ENCODE results near the gene HSPA14.

HSPA14 gene

DNA sequence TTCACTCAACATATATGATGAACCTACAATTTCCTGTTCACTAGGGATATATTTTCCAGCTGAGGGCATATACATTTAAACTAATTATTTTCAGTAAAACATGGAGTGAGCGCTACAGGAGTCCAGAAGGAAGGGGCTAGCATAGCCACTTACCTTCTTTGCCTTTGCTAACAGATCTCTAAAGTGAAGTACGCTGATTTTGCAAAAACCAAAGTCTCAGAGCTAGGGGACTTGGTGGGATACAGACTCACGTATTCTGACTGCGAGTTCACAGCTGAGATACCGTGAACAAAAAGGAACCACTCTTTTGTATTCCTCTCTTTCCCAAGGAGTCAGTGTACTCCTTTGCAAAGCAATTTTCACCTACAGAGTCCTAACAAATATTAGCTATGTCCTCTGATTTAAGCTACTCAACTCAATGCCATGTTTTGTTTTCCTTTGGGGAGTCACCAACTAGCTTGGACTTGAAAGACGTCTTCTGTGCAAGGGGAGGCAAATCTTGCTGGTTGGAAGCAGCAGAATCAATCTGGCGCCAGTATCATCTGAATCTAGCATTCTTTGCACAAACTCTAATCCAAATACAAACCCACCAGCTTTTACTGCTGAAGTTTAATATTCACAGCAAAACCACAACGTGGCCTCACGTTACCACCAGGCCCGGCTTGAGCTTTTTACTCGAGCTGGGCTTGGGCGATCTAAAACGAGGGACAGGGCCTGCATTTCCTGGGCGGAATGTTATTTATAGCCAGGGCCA is 926 bp upstream of the HSPA14 start:
- no peak for DNase-seq (ENCODE audit: low spot score)
- no peak for TF ChIP-seq CTCF (IDR thresholded peaks at IDR 0.05; ENCODE audit: borderline replicate concordance, control extremely low read depth, extremely low read depth, insufficient read depth, missing control alignments)
- in situ Hi-C loops (cut with MboI; ENCODE audit: low sequenced_read_pairs, unreplicated experiment), result no loop called here

DNA sequence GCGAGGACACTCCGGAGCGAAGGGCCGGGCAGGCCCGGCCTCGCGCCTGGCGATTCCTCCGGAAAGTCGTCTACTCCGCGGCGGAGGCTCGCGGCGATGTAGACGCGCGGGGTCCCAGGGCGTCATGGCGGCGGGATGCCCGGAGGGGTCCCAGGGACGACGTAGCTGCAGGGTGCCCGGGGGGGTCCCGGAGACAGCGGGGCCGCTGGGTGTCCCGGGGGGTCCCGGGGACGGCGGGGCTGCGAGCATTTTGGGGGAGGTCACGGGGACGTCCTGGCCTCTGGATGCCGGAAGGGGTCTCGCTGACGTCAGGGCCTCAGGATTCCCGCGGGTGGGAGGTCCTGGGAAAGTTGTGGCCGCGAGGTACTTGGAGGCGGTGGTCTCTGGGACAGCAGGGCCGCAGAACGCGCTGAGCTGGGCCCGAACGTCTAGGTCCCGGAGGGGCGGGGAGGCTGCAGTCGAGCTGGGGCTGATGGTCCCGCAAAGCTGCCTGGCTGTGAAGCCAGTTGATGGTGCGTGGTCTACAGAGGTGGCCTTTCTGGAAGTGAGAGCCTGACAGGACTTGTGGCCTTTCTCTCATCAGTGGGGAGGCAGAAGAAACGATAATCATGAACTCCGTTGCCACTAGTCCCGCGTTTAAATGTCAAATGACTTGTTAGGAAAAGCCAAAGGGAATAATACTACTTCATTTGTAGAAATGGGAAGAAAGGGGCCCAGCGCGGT is 637 bp downstream of the HSPA14 start:
- in situ Hi-C loops (cut with MboI; ENCODE audit: low sequenced_read_pairs, unreplicated experiment), result no loop called here
- peak; percentile 59 for DNase-seq (ENCODE audit: low spot score)
- no peak for TF ChIP-seq CTCF (IDR thresholded peaks at IDR 0.05; ENCODE audit: borderline replicate concordance, control extremely low read depth, extremely low read depth, insufficient read depth, missing control alignments)

- TF ChIP-seq CTCF (IDR thresholded peaks at IDR 0.05; ENCODE audit: borderline replicate concordance, control extremely low read depth, extremely low read depth, insufficient read depth, missing control alignments), result no peak
- DNase-seq (ENCODE audit: low spot score), result no peak
- in situ Hi-C loops (cut with MboI; ENCODE audit: low sequenced_read_pairs, unreplicated experiment), result no loop called here
Measured at GRCh38 chr10:14839305-14839695, 1.2 kb downstream of the HSPA14 start.

- no peak for DNase-seq (ENCODE audit: low spot score)
- no peak for TF ChIP-seq CTCF (IDR thresholded peaks at IDR 0.05; ENCODE audit: borderline replicate concordance, control extremely low read depth, extremely low read depth, insufficient read depth, missing control alignments)
- in situ Hi-C loops (cut with MboI; ENCODE audit: low sequenced_read_pairs, unreplicated experiment), result no loop called here
Measured at GRCh38 chr10:14840178-14840577, 2.1 kb downstream of the HSPA14 start.

DNA sequence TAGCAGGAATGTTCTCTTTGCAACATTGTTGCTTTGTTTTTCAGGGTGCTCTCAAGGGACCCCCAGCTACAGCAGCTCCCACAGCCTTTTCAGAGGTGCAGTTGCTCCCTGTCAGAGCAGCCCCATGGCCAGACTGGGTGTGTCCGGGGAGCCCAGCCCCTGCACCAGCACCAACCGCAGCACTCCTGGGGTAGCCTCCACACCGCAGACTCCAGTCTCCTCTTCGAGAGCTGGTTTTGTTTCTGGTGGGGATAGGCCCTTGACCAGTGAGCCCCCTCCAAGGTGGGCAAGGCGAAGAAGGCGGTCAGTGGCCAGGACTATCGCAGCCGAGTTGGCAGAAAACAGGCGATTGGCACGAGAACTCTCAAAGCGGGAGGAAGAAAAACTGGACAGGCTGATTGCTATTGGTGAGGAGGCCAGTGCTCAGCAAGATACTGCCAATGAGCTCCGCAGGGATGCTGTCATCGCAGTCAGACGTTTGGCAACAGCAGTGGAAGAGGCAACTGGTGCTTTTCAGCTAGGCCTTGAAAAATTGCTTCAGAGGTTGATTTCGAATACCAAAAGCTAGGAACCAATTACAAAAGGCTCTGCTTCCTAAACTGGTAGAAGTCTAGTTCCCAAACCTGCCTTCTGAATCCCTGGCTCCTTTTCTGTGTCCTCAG is 5.4 kb downstream of the HSPA14 start:
- DNase-seq (ENCODE audit: low spot score), result no peak
- no peak for TF ChIP-seq CTCF (IDR thresholded peaks at IDR 0.05; ENCODE audit: borderline replicate concordance, control extremely low read depth, extremely low read depth, insufficient read depth, missing control alignments)
- in situ Hi-C loops (cut with MboI; ENCODE audit: low sequenced_read_pairs, unreplicated experiment), result no loop called here

DNA sequence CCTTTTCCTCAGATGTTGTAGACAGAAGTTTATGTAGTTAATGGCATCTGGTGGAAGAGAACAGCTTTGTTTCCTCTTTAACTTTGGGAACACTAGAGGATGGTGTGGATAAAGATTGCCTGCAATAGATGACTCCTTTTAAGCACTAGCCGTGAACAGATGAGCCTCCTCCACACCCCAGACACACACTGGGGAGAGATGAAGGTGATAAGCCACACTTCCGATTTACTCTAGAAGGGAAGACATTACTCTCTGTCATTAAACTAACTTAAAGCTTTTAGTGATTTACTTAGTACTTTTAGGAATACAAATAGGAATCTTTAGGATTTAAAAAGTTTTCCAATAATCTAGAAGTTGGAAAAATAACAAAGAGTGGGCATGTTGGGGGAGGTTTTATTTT is 6.8 kb downstream of the HSPA14 start:
- TF ChIP-seq CTCF (IDR thresholded peaks at IDR 0.05; ENCODE audit: borderline replicate concordance, control extremely low read depth, extremely low read depth, insufficient read depth, missing control alignments), result no peak
- in situ Hi-C loops (cut with MboI; ENCODE audit: low sequenced_read_pairs, unreplicated experiment), result no loop called here
- no peak for DNase-seq (ENCODE audit: low spot score)

Measured in GM13976 (cell line).